Cardiac muscle cell (in vitro differentiated cells and primary cell): ENCODE measurements around the gene CTBS. TPM values are rescaled to one million over a fixed set of nuclear protein-coding genes. Genes with fewer than 3 reads are reported as not detected.

ENCODE experiments used
- DNase-seq, 2 donors: peaks; one replicate each; pipeline versions ENCODE4 v3.0.0 to v3.0.0-alpha.2; 2010 to 2017; ENCODE audit warnings: low read depth in 1 of 2, low spot score in 1 of 2
- H3K27ac ChIP-seq: fragments of 200-600 bp; sonication (generic); 2 replicates; pipeline ENCODE4 v1.5.1; 2016
- H3K27me3 ChIP-seq: fragments of 200-600 bp; sonication (generic); 2 replicates; pipeline ENCODE4 v1.6.0; 2016; ENCODE audit warnings: control low read depth
- H3K36me3 ChIP-seq: fragments of 200-600 bp; sonication (generic); 2 replicates; pipeline ENCODE4 v1.5.1; 2016; ENCODE audit warnings: control low read depth
- H3K4me1 ChIP-seq: fragments of 200-600 bp; sonication (generic); 2 replicates; pipeline ENCODE4 v1.8.1; 2017; ENCODE audit warnings: low read depth, mild to moderate bottlenecking, mixed run types
- H3K4me3 ChIP-seq: fragments of 200-600 bp; sonication (generic); 2 replicates; pipeline ENCODE4 v1.5.1; 2016; ENCODE audit warnings: mild to moderate bottlenecking
- H3K9me3 ChIP-seq: fragments of 200-600 bp; sonication (generic); 2 replicates; pipeline ENCODE4 v1.5.1; 2017; ENCODE audit warnings: low read depth, mild to moderate bottlenecking, control low read depth
- polyA plus RNA-seq: library from polyadenylated mRNA; unstranded; fragments of >200 nt; fragmentation: Nextera tagmentation; extraction: Ambion mirVana; gene quantifications from 2 replicates; pipeline ENCODE4 v1.2.1, GENCODE V29; 2016
- total RNA-seq: library from RNA; depleted of rRNA; stranded (reverse); fragments of >200 nt; gene quantifications from 2 replicates; pipeline ENCODE4 v1.2.3, GENCODE V29; 2016
- TF ChIP-seq, protein P1 (sequence below): IDR thresholded peaks from 2 replicates; pipeline ENCODE4 v1.5.1; 2012; ENCODE audit warnings: low read depth, mild to moderate bottlenecking, low read length

The CTBS gene
- total and polyA plus RNA-seq, 2 experiments from 2014 or later = 5.2 to 10.2 TPM

DNA sequence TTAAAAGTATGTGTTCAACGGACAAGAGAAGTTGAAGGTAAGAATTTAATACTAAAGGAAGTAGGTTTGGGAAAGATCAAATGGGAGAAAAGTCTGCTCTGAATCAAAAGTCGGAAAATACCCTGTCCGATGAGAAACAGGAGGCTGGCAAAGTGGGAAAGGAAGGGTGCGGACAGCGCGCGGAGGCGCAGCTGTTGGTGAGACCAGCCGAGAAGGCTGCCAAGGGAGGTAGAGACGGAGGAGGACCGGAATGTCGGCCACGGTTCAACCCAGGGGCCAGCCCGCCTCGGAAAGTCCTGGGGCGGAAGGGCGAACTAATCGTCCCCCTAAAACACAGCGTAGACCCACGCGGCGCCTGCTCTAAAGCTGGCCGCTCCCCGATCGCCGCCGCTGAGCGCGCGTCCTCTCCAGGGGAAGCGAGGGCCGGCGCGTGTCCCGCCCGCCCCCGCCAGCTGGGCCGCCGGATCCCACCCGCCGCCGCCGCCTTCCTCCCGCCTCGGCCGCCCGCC lies 68.7 kb downstream of the CTBS start:
- DNase-seq = peak in 1 of 2 donors; percentile 78

DNA sequence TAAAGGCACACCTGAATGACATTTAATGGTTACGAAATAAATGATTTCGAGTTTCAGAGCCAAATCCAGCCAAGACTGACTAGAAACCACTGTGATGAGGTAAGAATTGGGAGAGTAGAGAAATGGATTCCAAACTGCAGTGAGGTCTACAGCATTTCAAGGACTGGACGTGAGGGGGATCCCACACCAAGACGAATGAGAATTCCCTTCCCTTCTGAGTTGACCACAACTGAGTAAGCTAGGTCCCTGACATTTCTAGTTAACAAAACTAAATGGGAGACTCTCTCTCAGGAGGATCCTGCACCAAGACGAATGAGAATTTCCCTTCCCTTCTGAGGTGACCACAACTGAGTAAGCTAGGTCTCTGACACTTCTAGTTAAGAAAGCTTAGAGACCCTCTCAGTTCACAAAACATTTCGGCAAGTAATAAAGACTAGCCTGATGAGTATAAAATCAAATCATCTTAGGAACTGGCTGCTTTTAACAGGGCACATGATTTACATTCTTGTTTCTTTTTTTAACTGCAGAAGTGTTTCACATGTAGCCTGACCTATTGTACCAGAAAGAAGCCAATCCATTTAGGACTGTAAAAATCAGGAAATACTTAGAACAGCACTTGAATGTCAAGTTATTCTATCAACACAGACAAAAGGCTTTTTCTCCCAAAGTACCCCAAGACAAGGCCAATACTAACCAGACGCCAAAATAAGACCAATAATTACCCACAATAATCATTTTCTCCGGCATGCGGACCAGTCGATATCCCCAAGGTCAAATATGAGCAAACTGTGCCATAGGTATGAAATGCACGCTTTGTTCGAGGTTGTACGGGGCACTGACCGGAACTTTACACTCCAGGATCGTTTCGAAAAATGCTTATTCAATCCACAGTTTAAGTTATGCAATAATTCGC lies 69.4 kb downstream of the CTBS start:
- Histone ChIP-seq H3K36me3 (peaks cover 13% of the 10 kb centered on the region), H3K27ac (peak overlapping the region; percentile 92), H3K9me3 (no peaks in the 10 kb centered on the region), H3K4me1 (peaks cover 15% of the 10 kb centered on the region), H3K27me3 (no peaks in the 10 kb centered on the region), H3K4me3 (peak overlapping the region; percentile 63)
- TF ChIP-seq, protein P1, sequence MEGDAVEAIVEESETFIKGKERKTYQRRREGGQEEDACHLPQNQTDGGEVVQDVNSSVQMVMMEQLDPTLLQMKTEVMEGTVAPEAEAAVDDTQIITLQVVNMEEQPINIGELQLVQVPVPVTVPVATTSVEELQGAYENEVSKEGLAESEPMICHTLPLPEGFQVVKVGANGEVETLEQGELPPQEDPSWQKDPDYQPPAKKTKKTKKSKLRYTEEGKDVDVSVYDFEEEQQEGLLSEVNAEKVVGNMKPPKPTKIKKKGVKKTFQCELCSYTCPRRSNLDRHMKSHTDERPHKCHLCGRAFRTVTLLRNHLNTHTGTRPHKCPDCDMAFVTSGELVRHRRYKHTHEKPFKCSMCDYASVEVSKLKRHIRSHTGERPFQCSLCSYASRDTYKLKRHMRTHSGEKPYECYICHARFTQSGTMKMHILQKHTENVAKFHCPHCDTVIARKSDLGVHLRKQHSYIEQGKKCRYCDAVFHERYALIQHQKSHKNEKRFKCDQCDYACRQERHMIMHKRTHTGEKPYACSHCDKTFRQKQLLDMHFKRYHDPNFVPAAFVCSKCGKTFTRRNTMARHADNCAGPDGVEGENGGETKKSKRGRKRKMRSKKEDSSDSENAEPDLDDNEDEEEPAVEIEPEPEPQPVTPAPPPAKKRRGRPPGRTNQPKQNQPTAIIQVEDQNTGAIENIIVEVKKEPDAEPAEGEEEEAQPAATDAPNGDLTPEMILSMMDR = peak; percentile 29
- DNase-seq = peak; percentile 14 to 74

More for the DNA sequence above, 68.7 kb downstream of the CTBS start:
- TF ChIP-seq, protein P1 = no peak
- Histone ChIP-seq H3K4me1 (peaks cover 15% of the 10 kb centered on the region), H3K36me3 (peaks cover 6% of the 10 kb centered on the region), H3K9me3 (no peaks in the 10 kb centered on the region), H3K4me3 (peak overlapping the region; percentile 63), H3K27ac (peak overlapping the region; percentile 92), H3K27me3 (no peaks in the 10 kb centered on the region)

DNA sequence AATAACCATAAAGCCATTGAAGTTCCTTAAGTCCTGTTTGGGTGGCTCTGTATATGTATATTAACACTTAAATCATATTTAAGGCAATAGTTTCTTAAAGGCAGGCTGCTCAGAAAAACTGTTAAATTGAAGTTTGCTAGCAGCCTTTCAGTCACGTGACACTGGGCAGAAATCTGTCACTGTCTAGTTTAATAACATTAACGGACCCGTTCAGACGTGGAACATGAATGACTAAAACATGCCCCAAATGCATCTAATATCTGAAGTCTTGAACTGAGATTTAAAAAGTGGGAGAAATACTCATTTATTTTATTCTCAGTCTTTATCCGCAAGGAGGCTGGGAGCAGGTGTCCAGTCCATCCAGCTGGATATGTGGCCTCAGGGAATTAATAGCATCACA lies 71.3 kb downstream of the CTBS start:
- no peaks in the 10 kb centered on the region for H3K9me3 ChIP-seq
- H3K36me3 ChIP-seq = peaks cover 29% of the 10 kb centered on the region
- TF ChIP-seq, protein P1 = no peak
- no peak overlapping the region for H3K4me3 ChIP-seq
- DNase-seq = no peak
- H3K27me3 ChIP-seq = no peaks in the 10 kb centered on the region
- no peak overlapping the region for H3K27ac ChIP-seq
- H3K4me1 ChIP-seq = peaks cover 15% of the 10 kb centered on the region

Other genes starting within 250 kb of the CTBS start
- not detected in 2 replicates for gene DNASE2B, start 176.0 kb downstream of the CTBS start, total RNA-seq
- gene DNASE2B, start 176.0 kb downstream of the CTBS start, polyA plus RNA-seq = not detected in 2 replicates
- 51.6 and 65.4 TPM in 2 replicates for gene RPF1, start 95.2 kb downstream of the CTBS start, total RNA-seq
- gene RPF1, start 95.2 kb downstream of the CTBS start, polyA plus RNA-seq = 44.7 and 48.3 TPM in 2 replicates
- gene SPATA1, start 68.1 kb downstream of the CTBS start, total RNA-seq = 1.2 and 2.1 TPM in 2 replicates
- gene SPATA1, start 68.1 kb downstream of the CTBS start, polyA plus RNA-seq = 0.88 and 5.4 TPM in 2 replicates
- gene GNG5, start 67.9 kb downstream of the CTBS start, total RNA-seq = 154 and 227 TPM in 2 replicates
- gene GNG5, start 67.9 kb downstream of the CTBS start, polyA plus RNA-seq = 706 and 838 TPM in 2 replicates
- 14.0 and 20.5 TPM in 2 replicates for gene SSX2IP, start 116.0 kb upstream of the CTBS start, total RNA-seq
- gene SSX2IP, start 116.0 kb upstream of the CTBS start, polyA plus RNA-seq = 12.3 and 20.8 TPM in 2 replicates